RWPE2 (cell line): Measurements from ENCODE around the gene JPT1.
"Not testable (repeated sequence)": the region's sequence is repeated elsewhere in the genome, so short reads cannot be mapped to it uniquely, and the experiment has no call there.

Source experiments
- ATAC-seq: fragments of 200-7000 bp; cut with Tn5 transposase; 3 replicates; pipeline ENCODE4 v1.9.1; 2021; ENCODE audit warnings: low read depth
- DNase-seq: peaks from one replicate; pipeline ENCODE4 v3.0.0-alpha.2; 2020; ENCODE audit warnings: low spot score
- H3K27ac ChIP-seq: fragments of 450-650 bp; 2 replicates; pipeline ENCODE4 v1.5.1; 2017; ENCODE audit warnings: mild to moderate bottlenecking; ENCODE audit not compliant: poor library complexity, severe bottlenecking
- H3K27me3 ChIP-seq: fragments of 250-450 bp; sonication (Bioruptor Pico); 2 replicates; pipeline ENCODE4 v1.5.1; 2021; ENCODE audit warnings: mild to moderate bottlenecking, moderate library complexity; ENCODE audit not compliant: insufficient read depth, poor library complexity, severe bottlenecking
- H3K36me3 ChIP-seq: fragments of 250-450 bp; sonication (Bioruptor Pico); 2 replicates; pipeline ENCODE4 v1.5.1; 2020; ENCODE audit warnings: low read depth, mild to moderate bottlenecking, moderate library complexity
- H3K4me1 ChIP-seq: fragments of 250-450 bp; sonication (Bioruptor Pico); 2 replicates; pipeline ENCODE4 v1.5.1; 2021; ENCODE audit warnings: mild to moderate bottlenecking, moderate library complexity; ENCODE audit not compliant: insufficient read depth, poor library complexity, severe bottlenecking
- H3K4me3 ChIP-seq: fragments of 250-450 bp; sonication (Bioruptor Pico); 2 replicates; pipeline ENCODE4 v1.5.1; 2021; ENCODE audit warnings: mild to moderate bottlenecking, moderate library complexity; ENCODE audit not compliant: severe bottlenecking
- H3K9me3 ChIP-seq: fragments of 250-450 bp; sonication (Bioruptor Pico); 2 replicates; pipeline ENCODE4 v1.5.1; 2021; ENCODE audit warnings: mild to moderate bottlenecking, moderate library complexity; ENCODE audit not compliant: severe bottlenecking
- TF ChIP-seq, protein P1 (sequence below): fragments of 450-650 bp; IDR thresholded peaks from one replicate; pipeline ENCODE4 v1.5.1; 2017; ENCODE audit warnings: mild to moderate bottlenecking, moderate library complexity; ENCODE audit not compliant: poor library complexity, severe bottlenecking

JPT1 gene

DNA sequence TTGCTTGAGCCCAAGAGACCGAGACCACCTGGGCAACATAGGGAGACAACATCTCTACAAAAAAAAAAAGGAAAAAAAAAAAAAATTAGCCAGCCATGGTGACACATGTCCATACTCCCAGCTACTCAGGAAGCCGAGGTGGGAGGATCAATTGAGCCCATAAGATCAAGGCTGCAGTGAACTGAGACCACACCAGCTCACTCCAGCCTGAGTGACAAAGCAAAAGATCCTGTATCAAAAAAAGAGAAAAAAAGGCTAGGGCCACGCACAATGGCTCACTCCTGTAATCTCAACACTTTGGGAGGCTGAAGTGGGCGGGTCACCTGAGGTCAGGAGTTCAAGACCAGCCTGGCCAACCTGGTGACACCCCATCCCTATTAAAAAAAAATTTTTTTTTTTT, 14.7 kb upstream of the JPT1 start:
- Histone ChIP-seq H3K27me3 (no peaks in the 10 kb centered on the region), H3K36me3 (peaks cover 90% of the 10 kb centered on the region), H3K4me1 (peaks cover 5% of the 10 kb centered on the region), H3K9me3 (no peaks in the 10 kb centered on the region), H3K4me3 (no peak overlapping the region), H3K27ac (no peak overlapping the region)
- ATAC-seq = no peak
- TF ChIP-seq, protein P1, sequence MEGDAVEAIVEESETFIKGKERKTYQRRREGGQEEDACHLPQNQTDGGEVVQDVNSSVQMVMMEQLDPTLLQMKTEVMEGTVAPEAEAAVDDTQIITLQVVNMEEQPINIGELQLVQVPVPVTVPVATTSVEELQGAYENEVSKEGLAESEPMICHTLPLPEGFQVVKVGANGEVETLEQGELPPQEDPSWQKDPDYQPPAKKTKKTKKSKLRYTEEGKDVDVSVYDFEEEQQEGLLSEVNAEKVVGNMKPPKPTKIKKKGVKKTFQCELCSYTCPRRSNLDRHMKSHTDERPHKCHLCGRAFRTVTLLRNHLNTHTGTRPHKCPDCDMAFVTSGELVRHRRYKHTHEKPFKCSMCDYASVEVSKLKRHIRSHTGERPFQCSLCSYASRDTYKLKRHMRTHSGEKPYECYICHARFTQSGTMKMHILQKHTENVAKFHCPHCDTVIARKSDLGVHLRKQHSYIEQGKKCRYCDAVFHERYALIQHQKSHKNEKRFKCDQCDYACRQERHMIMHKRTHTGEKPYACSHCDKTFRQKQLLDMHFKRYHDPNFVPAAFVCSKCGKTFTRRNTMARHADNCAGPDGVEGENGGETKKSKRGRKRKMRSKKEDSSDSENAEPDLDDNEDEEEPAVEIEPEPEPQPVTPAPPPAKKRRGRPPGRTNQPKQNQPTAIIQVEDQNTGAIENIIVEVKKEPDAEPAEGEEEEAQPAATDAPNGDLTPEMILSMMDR = no peak
- peak; percentile 20 for DNase-seq

DNA sequence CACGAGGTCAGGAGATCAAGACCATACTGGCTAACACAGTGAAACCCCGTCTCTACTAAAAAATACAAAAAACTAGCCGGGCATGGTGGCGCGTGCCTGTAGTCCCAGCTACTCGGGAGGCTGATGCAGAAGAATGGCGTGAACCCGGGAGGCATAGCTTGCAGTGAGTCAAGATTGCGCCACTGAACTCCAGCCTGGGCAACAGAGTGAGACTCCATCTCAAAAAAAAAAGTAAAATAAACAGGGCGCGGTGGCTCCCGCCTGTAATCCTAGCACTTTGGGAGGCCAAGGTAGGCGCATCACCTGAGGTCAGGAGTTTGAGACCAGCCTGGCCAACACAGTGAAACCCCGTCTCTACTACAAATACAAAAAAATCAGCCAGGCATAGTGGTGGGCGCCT, 10.3 kb upstream of the JPT1 start:
- peak; percentile 2 for DNase-seq
- H3K36me3 ChIP-seq = peaks cover 46% of the 10 kb centered on the region
- H3K4me1 ChIP-seq, H3K9me3 ChIP-seq, H3K27ac ChIP-seq, H3K27me3 ChIP-seq, H3K4me3 ChIP-seq, ATAC-seq: not testable (repeated sequence)

- Histone ChIP-seq H3K36me3 (peaks cover 31% of the 10 kb centered on the region), H3K4me1 (peaks cover 19% of the 10 kb centered on the region), H3K4me3 (no peak overlapping the region), H3K9me3 (no peaks in the 10 kb centered on the region), H3K27ac (no peak overlapping the region), H3K27me3 (no peaks in the 10 kb centered on the region)
- DNase-seq (peak; percentile 11), ATAC-seq (no peak)
- TF ChIP-seq, protein P1 = no peak
Measured at GRCh38 chr17:75163074-75163473, 8.8 kb upstream of the JPT1 start.

- TF ChIP-seq, protein P1 = no peak
- no peaks in the 10 kb centered on the region for H3K9me3 ChIP-seq
- H3K4me3 ChIP-seq = no peak overlapping the region
- peak overlapping the region; percentile 88 for H3K27ac ChIP-seq
- peaks cover 4% of the 10 kb centered on the region for H3K36me3 ChIP-seq
- peaks cover 21% of the 10 kb centered on the region for H3K4me1 ChIP-seq
- no peaks in the 10 kb centered on the region for H3K27me3 ChIP-seq
- DNase-seq (no peak), ATAC-seq (no peak)
Measured at GRCh38 chr17:75160211-75160610, 5.9 kb upstream of the JPT1 start.

- peak; percentile 78 for ATAC-seq
- Histone ChIP-seq H3K9me3 (no peaks in the 10 kb centered on the region), H3K4me3 (no peak overlapping the region), H3K4me1 (peaks cover 27% of the 10 kb centered on the region), H3K27ac (peak overlapping the region; percentile 88), H3K36me3 (no peaks in the 10 kb centered on the region), H3K27me3 (no peaks in the 10 kb centered on the region)
- TF ChIP-seq, protein P1 = no peak
- DNase-seq = peak; percentile 75
Measured at GRCh38 chr17:75159196-75160031, 5.1 kb upstream of the JPT1 start.

DNA sequence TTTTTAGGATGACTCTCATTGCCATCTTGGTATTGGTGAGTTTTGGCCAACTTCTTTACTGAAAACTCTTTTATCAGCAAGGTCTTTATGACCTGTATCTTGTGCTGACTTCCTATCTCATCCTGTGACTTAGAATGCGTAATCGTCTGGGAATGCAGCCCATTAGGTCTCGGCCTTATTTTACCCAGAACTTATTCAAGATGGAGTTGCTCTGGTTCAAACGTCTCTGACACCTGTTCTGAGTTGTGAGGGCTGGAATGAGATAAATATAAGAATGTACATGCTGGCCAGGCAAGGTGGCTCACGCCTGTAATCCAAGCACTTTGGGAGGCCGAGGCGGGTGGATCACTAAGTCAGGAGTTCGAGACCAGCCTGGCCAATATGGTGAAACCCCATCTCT, 4.2 kb upstream of the JPT1 start:
- not testable (repeated sequence) for H3K36me3 ChIP-seq, H3K9me3 ChIP-seq, H3K4me3 ChIP-seq, ATAC-seq, H3K27me3 ChIP-seq
- DNase-seq = peak; percentile 12
- Histone ChIP-seq H3K4me1 (peaks cover 27% of the 10 kb centered on the region), H3K27ac (peak overlapping the region; percentile 88)
